Adrenal gland (tissue), 12 donors: Measurements from ENCODE around the gene MRPL34. TPM values are rescaled to one million over a fixed set of nuclear protein-coding genes. Genes with fewer than 3 reads are reported as not detected.

Experiments used
- DNase-seq, 7 donors: peaks; one replicate each; pipeline ENCODE4 v3.0.0-alpha.2; 2019 to 2020
- H3K27ac ChIP-seq, 5 donors: fragments of 200-600 bp; sonication (generic) in 4 of 5; 1 replicate in 3 of 5; 2 replicates in 2 of 5; pipeline versions ENCODE4 v1.5.1 to v1.8.0; 2016 to 2020; ENCODE audit warnings: mild to moderate bottlenecking in 1 of 5
- H3K27me3 ChIP-seq: fragments of 200-600 bp; 2 replicates; pipeline ENCODE4 v1.8.0; 2021
- H3K36me3 ChIP-seq, 2 donors: fragments of 200-600 bp; replicated peaks in 1 of 2; 1 replicate in 1 of 2; 2 replicates in 1 of 2; pipeline versions ENCODE4 v1.5.1 to v1.8.0; 2018 to 2022
- H3K4me1 ChIP-seq, 2 donors: fragments of 200-600 bp; replicated peaks in 1 of 2; 1 replicate in 1 of 2; 2 replicates in 1 of 2; pipeline versions ENCODE4 v1.5.1 to v1.8.0; 2018 to 2021
- H3K4me3 ChIP-seq, 4 donors: fragments of 200-600 bp; sonication (generic) in 3 of 4; one replicate each; pipeline ENCODE4 v1.5.1; 2016 to 2018
- H3K9me3 ChIP-seq, 3 donors: fragments of 200-600 bp; sonication (generic) in 1 of 3; replicated peaks in 1 of 3; 1 replicate in 2 of 3; 2 replicates in 1 of 3; pipeline versions ENCODE4 v1.5.1 to v1.8.0; 2016 to 2021
- POLR2A ChIP-seq, 2 donors: fragments of 450-650 bp; IDR thresholded peaks; one replicate each; pipeline ENCODE4 v1.6.1; 2017; ENCODE audit warnings: antibody characterized with exemption in 2 of 2, mild to moderate bottlenecking in 2 of 2, moderate library complexity in 1 of 2
- WGBS, 4 donors: extraction: QIAGEN DNeasy Blood & Tissue Kit in 2 of 4; methylation state at CpG; one replicate each; pipeline versions ENCODE4 v1.1.5 to v1.1.7; 2013 to 2017; 5-methylcytosine and 5-hydroxymethylcytosine counted together
- intact Hi-C, 2 donors: fragments of 100-400 bp; cut with DNase I; formaldehyde crosslinking; loops; one replicate each; pipeline versions ENCODE4 v1.14.1 to v1.15.0; 2022 to 2023
- polyA plus RNA-seq, 3 donors: library from polyadenylated mRNA; stranded (reverse); fragments of 200-250 nt in 2 of 3; fragments of 350-450 nt in 1 of 3; fragmentation: Illumina TruSeq in 1 of 3; extraction: RNeasy Lipid Tissue Mini Kit (QIAGEN cat#74804) in 1 of 3; gene quantifications; one replicate each; pipeline ENCODE4 v1.2.3, GENCODE V29; 2013 to 2014
- total RNA-seq, 9 donors: library from RNA; depleted of rRNA in 4 of 9; stranded (reverse); fragments of >200 nt in 4 of 9; fragments of 120-200 nt in 1 of 9; fragmentation: NEBNext Ultra II Directional in 1 of 9; extraction: Animal tissue kit (Norgen Biotek cat#: 25700) in 1 of 9; gene quantifications; one replicate each; pipeline versions ENCODE4 v1.1.0 to v1.2.4, GENCODE V29; 2013 to 2023
- TF ChIP-seq, protein P1 (sequence below), 6 experiments: fragments of 450-650 bp in 4 of 6; fragments of 200-600 bp in 2 of 6; sonication (generic) in 1 of 6; IDR thresholded peaks; 1 replicate in 5 of 6; 2 replicates in 1 of 6; pipeline versions ENCODE4 v1.5.1 to v1.8.0; 2016 to 2021; ENCODE audit warnings: antibody characterized with exemption in 6 of 6, mild to moderate bottlenecking in 2 of 6, moderate library complexity in 1 of 6
- donor health status: healthy with polysubstance abuse.
- donor health status: Bipolar disorder and iron deficiency.
- donor health status: DM: yes; HTN: yes; CAD: no.
- donor health status: DM: no; HTN: no; CAD: no.
- donor health status: DM: no; HTN: no; CAD: no.
- donor health status: DM: yes; HTN: yes; CAD: no.

The MRPL34 gene
- total and polyA plus RNA-seq, 12 donors: 95.8 to 358 (median 152) TPM

DNA sequence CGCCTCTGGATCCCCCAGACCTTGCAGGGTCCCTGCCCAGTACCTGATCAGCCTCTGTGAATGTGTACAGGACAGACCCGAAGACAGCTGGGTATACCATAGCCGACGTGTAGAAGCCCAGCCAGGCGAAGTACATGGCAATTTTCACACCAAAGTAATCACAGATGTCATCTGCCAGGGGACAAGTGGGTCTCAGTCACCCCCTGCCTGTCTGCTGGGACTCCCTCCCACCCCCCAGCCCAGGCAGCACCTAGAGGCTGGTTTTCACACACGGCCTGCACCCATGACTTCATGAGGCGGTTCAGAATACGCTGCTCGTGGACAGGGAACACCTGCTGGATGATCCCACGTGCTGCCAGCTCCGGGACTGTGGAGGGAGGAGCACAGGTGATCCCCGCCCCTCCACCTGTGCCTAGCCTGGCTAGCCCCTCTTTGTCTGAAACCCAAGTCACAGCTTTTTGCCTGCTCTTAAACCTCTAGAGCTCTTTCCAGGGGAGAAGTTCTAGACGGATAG lies 25.4 kb downstream of the MRPL34 start:
- TF ChIP-seq POLR2A (IDR thresholded peaks at IDR 0.05): no peak
- TF ChIP-seq, protein P1, sequence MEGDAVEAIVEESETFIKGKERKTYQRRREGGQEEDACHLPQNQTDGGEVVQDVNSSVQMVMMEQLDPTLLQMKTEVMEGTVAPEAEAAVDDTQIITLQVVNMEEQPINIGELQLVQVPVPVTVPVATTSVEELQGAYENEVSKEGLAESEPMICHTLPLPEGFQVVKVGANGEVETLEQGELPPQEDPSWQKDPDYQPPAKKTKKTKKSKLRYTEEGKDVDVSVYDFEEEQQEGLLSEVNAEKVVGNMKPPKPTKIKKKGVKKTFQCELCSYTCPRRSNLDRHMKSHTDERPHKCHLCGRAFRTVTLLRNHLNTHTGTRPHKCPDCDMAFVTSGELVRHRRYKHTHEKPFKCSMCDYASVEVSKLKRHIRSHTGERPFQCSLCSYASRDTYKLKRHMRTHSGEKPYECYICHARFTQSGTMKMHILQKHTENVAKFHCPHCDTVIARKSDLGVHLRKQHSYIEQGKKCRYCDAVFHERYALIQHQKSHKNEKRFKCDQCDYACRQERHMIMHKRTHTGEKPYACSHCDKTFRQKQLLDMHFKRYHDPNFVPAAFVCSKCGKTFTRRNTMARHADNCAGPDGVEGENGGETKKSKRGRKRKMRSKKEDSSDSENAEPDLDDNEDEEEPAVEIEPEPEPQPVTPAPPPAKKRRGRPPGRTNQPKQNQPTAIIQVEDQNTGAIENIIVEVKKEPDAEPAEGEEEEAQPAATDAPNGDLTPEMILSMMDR (IDR thresholded peaks at IDR 0.05): no peak
- no peak for DNase-seq
- Histone ChIP-seq H3K4me1 (peaks cover 4 to 39% of the 10 kb centered on the region in 2 donors), H3K27ac (no peak overlapping the region), H3K36me3 (no peaks in the 10 kb centered on the region), H3K4me3 (no peak overlapping the region), H3K27me3 (no peaks in the 10 kb centered on the region), H3K9me3 (no peaks in the 10 kb centered on the region)
- intact Hi-C loops: no loop called here
- WGBS, 4 donors: 89 to 96% (median 93%) methylated on average over 5 to 13 of the region's 13 CpGs

DNA sequence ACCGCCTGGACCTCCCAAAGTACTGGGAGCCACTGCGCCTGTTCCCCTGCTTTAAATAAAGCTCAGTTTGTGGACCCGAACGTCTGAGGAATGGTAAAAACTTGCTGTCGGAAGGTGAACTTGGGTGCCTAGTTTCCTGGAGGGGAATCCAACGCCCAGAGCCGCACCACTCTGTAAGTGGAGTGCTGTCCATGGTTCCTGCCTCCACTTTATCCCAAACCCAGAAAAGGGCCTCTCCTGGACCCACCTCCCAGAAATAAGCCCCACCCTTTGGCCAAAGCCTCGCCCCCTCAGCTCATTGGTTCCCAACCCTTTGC lies 26.6 kb downstream of the MRPL34 start:
- TF ChIP-seq POLR2A (IDR thresholded peaks at IDR 0.05): no peak
- TF ChIP-seq, protein P1 (IDR thresholded peaks at IDR 0.05): no peak
- intact Hi-C loops: no loop called here
- H3K27me3 ChIP-seq: no peaks in the 10 kb centered on the region
- H3K4me1 ChIP-seq: peaks cover 4 to 36% of the 10 kb centered on the region in 2 donors
- no peak for DNase-seq
- no peaks in the 10 kb centered on the region for H3K9me3 ChIP-seq
- H3K4me3 ChIP-seq: no peak overlapping the region
- WGBS, 4 donors: 89 to 97% (median 92%) methylated on average over 4 to 8 of the region's 8 CpGs
- H3K27ac ChIP-seq: no peak overlapping the region
- no peaks in the 10 kb centered on the region for H3K36me3 ChIP-seq

DNA sequence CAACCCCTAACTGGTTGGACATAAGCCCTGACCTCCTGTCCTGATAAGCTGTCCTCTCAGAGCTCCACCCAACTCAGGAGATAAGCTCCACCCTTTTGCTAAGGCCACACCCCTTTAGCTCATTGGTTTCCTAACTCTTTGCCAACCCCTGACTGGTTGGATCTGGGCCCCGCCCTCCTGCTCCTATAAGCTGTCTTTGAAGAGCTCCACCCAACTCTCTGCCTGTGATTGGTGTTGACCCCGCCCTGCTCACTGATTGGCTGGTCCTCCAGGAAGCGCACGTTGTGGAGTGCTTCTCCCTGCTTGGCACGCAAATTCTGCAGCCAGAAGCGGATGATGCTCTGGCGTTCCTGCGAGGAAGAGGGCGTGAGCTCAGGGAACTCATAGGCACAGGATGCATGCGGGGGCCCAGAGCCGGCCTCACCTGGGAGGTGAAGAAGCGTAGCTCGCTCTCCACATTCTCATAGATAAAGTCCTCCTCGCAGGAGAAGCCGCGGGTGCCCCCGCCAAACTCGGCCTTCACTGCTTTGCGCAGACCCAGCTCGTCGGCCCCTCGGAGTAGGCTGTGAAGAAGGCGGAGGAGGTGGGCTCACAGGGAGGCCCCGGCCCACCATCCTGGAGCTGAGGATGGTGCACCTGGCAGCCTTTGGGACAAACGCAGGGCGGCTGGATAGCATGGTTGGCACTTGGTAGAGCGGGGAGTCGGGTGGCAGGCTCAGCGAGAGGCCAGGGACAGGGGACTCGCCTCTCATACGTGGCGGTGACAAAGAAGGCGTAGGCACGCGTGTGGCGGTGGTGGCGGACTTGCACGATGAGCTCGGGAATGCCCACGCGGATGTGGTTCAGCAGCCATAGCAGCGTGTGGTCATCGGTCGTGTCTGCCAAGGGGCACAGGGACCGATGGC lies 27.3 kb downstream of the MRPL34 start:
- peak in 5 of 7 donors; percentile 56 to 81 (median 65) for DNase-seq
- Histone ChIP-seq H3K36me3 (no peaks in the 10 kb centered on the region), H3K9me3 (no peaks in the 10 kb centered on the region), H3K27me3 (no peaks in the 10 kb centered on the region), H3K4me1 (peaks cover 9 to 33% of the 10 kb centered on the region in 2 donors), H3K27ac (peak overlapping the region in 2 of 5 donors; percentile 89 to 91), H3K4me3 (peak overlapping the region in 1 of 4 donors; percentile 76)
- TF ChIP-seq POLR2A (IDR thresholded peaks at IDR 0.05): no peak
- TF ChIP-seq, protein P1 (IDR thresholded peaks at IDR 0.05): no peak
- WGBS, 4 donors: 91 to 92% (median 92%) methylated on average over 18 to 45 of the region's 45 CpGs
- intact Hi-C loops: no loop called here

DNA sequence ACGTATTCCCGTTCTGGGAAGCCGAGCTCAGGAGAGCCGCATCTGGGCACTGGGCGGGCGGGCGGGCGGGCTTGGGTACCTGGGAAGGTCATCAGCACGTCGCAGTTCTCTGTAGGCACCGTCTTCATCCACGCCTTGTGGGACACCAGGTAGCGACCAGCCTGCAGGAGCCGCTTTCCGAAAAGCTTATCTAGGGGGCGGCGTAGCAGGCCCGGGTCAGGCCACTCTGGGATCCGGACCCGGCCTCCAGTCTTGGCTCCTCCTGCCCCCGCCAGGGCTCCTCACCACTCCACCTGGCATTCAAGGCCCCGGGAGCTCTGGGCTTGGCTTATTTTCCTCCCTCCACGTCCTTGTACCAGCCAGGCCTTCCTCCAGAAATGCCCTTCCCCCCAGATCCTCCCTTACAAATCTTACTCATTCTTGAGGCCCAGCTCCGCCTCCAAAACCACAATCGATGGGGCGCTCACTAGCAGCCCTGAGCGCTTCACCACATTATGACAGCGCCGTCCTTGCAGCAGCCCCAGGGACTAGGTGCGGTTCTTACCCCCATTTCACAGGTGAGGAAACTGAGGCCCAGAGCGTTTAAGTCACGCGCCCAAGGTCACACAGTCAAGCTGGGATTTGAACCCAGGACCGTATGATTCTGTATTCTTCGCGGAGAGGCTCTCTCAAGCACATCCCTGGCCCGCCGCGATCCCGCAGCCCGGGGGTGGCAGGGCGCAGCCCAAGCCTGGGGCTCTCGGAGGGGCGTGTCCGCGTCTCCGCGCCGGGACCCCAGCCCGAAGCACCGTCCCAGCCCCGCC lies 28.1 kb downstream of the MRPL34 start:
- Histone ChIP-seq H3K27ac (peak overlapping the region; percentile 72 to 91 (median 83)), H3K36me3 (no peaks in the 10 kb centered on the region), H3K27me3 (no peaks in the 10 kb centered on the region), H3K4me1 (peaks cover 8 to 30% of the 10 kb centered on the region in 2 donors), H3K4me3 (peak overlapping the region; percentile 6 to 76 (median 50)), H3K9me3 (no peaks in the 10 kb centered on the region)
- TF ChIP-seq POLR2A (IDR thresholded peaks at IDR 0.05): peak in 1 of 2 donors; percentile 76
- TF ChIP-seq, protein P1 (IDR thresholded peaks at IDR 0.05): no peak
- 18 to 29% (median 23%) methylated on average over 16 to 52 of the region's 52 CpGs for WGBS, 4 donors
- intact Hi-C loops: no loop called here
- peak; percentile 75 to 89 (median 88) for DNase-seq
